ENCODE data around the gene TNN.
"Not testable (repeated sequence)": the region's sequence is repeated elsewhere in the genome, so short reads cannot be mapped to it uniquely, and the experiment has no call there.

The TNN gene

DNA sequence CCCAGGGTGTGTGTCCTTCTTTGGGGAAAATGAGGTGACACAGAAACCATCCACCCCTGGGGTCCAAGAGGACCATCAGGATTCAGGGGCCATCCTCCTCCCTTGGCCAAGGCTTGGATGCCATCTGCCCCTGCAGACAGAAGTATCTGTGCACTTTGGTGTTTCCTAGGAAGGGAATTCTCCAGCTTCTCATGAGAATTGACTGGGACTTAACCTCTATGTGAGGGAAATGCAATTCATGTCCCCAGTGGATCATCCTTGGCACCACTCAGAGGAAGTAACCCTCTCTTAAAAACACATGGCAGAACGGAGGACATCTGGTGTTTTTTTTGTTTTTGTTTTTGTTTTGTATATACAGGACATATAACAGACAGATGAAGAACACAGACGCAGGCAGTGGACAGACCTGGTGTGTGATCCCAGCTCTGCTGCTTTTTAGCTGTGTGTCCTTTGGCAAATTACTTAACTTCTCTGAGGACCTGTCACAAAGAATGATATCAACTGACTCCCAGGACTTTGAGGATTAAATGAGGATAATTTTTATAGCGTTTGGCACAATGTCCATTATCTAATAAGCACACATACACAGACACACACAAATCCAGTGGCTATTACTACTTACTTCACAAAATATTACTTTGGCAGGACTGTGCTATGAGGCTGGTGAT is 3.8 kb downstream of the TNN start:
- no peak for DNase-seq

DNA sequence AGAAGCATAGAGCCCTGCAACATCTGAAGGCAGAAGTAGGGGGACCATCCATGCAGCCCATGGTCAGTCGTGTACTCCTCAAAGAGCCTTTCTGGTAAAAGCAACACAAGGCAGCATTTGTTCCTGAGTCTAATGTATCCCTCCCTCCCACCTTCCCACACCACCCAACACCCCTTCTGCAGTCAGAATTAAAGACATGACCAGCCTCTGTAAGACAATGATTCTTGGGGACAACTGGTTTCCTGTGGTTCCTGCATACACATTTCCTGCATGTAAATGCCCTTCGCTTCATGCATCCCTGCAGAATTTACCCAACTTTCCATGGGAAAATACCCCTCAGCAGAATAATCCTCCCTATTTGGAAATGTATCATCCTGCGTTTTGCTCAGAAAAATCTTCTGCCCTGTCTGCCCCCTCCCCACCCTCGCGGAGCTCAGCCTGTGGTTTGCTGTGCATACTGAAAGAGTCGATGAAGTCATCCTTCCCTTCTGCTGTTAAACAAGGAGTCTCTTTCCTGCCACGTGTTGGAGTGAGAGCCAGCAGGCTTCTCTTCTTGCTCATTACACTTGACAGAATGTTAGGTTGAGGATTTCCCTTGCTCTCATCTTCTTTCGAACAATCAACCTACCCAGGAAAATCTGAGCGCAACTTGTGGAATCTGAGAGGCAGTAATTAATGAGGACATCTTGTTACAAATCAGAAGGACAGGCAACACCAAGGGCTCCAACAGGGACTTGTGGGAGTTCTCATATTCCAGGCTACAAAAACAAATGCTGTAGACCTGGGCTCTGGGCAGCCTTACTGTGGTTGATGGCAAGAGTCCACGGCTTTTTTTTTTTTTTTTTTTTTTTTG is 4.7 kb downstream of the TNN start:
- DNase-seq, result no peak

DNA sequence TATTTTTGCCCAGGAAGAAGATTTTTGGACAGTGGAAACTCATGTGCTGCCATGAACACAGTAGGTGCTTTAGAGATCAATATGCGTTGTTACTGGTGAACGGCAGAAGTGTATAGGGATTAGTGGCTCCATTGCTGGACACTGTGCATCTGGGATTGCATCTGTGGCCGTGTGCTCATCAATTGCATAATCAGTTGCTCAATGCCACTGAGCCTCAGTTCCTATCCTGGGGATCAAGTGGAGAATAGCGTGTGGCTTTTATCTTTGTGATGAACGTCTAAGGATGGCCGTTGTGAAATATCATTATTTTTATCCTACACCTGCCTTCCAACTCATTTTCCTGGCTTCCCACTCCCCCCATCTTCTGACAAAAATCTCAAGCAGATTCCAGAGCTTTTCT is 5.4 kb downstream of the TNN start:
- DNase-seq, result no peak

DNA sequence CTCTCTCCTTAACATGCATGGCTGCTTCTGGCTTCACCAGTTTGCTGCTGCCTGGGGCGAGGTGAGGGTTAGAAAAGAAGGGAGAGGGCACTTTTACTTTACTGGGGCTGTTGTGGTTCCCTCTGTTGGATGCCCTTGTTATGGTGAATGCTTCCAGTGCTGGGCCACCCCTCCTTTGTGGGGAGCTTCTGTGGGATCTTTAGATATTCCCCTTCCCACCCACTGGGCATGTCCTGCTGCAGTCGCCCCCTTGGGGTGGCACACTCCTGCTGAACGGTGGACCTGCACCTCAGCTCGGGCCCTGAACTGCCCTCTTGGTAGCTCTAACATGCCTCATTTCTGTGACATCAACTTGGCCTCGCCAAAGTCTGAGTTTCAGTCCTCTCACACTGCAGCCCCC is 6.0 kb downstream of the TNN start:
- DNase-seq, result no peak

DNA sequence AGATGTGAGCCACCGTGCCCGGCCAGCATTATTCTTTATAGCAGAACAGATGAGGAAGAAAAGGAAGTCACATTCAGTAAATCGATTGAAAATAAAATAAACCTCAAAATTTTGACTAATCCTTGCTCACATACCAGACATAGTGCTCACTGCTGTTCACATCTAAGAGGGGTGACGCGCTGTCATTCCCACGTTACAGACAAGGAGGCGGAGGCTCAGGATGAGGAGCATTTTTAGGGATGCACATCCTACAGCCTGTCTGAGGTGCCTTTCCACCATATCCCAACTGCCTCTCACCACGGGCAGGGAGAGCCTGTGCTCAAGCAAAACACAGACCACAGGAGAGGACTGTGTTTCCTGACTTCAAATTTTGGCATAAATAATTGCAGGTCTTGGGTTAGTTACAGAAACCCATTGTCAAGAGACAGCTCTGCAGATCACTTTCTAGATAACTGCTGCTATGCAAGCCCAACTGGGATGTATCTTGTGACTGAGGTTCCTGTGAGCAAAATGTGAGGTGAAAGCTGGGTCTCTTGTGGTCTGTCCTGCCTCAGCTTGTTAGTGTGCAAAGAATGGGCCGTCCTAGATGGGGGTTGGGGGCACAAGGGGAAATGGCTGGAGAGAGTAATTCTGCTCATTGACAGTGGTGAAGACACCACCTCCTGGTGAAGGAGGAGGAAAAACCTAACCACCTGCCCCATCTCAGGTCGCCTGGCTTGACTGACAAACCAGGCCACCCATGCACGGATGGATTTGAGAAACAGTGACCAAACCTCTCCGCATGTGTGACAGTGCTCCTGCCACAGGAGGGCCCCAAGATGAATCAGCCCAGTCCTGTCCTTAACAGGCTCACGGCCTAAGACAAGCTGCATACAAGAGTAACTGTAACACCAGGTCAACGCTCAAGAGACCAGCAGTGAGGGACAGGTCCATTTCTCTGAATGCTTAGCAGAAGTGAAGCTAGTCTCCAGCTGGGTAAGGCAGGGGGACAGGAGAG is 8.2 kb downstream of the TNN start:
- no peak for DNase-seq

DNA sequence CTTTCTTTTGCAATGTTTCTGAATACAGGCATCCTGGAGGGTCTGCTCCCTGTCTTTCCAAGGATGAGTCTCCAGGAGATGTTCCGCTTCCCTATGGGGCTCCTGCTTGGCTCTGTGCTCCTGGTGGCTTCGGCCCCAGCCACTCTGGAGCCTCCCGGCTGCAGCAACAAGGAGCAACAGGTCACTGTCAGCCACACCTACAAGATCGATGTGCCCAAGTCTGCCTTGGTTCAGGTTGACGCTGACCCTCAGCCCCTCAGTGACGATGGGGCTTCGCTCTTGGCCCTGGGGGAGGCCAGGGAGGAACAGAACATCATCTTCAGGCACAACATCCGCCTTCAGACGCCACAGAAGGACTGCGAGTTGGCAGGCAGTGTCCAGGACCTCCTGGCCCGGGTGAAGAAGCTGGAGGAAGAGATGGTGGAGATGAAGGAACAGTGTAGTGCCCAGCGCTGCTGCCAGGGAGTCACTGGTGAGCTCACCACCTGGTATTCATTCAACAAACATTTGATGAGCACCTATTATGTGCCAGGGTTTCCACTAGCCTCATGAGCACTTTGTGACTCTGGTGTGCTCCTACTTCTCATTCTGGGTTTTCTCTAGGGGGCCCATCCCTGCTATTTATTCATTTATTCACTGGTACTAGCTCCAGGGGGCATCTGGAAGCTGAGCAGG is 9.9 kb downstream of the TNN start:
- DNase-seq, result no peak

DNA sequence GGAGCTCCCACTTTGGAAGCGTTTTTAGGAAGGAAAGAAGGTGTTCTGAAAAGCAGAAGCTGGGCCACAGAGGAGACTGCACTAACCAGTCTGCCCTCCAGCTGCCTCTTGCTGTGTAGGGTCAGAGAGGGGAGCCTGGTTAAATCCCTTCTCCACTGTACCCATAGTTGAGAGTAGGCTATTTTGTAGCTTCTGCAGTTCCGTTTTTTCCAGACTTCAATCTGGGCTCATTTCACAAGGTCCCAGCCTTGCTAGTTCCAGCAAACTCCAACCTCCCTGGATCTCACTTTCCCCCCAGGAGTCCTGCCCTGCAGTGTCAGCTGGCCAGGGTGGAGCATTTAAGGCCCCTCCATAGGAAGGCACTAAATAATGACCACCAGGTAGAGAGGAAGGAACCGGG is 11.0 kb downstream of the TNN start:
- no peak for DNase-seq

DNA sequence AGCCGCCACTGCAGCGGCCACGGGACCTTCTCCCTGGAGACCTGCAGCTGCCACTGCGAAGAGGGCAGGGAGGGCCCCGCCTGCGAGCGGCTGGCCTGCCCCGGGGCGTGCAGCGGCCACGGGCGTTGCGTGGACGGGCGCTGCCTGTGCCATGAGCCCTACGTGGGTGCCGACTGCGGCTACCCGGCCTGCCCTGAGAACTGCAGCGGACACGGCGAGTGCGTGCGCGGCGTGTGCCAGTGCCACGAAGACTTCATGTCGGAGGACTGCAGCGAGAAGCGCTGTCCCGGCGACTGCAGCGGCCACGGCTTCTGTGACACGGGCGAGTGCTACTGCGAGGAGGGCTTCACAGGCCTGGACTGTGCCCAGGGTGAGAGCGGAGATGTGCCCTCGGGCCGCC is 11.7 kb downstream of the TNN start:
- DNase-seq, result no peak

DNA sequence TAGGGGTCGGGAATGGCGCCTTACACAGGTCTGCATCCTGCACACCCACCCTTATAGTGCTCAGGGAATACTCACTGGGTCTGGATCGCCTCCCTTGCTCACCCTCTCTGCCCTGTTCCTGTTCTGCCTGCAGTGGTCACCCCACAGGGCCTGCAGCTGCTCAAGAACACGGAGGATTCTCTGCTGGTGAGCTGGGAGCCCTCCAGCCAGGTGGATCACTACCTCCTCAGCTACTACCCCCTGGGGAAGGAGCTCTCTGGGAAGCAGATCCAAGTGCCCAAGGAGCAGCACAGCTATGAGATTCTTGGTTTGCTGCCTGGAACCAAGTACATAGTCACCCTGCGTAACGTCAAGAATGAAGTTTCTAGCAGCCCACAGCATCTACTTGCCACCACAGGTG is 12.4 kb downstream of the TNN start:
- no peak for DNase-seq

DNA sequence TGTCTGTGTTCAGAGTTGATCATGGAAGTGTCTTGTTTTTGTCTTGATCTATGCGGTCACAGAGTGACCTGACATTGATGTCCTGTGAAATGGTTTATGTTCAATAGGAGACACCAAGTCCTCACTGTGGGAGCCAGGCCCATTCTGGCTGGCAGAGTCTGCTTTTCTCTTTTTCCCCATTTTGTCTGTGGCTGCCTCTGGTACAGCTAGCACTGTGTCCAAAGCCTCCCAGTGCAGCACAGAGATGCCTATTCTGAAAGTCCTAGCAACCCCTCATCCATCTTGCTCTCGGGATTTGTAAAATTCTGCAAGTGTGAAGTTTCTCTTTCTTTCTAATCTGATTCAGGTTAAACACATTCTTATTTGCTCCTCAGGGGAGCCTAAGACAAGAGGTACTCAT is 14.3 kb downstream of the TNN start:
- no peak for DNase-seq

DNA sequence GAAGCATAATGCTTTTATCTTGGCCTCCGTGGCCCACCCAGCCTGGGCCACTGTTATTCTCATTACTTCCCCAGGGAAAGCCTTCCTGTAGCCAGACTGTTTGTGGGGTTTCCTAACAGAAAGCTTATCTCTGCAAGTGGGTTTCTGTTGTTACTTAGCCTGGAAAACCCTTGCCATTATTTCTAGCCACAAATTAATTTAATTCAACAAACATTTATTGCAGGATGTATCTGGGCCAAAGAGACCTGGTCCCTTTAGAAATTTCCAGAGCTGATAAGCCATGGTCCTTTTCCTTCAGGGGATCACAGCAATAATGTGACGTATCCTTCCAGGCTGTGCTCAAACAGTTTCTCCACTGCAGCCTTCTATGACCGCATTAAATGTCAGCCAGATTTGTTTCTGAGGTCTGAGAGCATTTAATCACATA is 20.9 kb downstream of the TNN start:
- DNase-seq, result no peak

DNA sequence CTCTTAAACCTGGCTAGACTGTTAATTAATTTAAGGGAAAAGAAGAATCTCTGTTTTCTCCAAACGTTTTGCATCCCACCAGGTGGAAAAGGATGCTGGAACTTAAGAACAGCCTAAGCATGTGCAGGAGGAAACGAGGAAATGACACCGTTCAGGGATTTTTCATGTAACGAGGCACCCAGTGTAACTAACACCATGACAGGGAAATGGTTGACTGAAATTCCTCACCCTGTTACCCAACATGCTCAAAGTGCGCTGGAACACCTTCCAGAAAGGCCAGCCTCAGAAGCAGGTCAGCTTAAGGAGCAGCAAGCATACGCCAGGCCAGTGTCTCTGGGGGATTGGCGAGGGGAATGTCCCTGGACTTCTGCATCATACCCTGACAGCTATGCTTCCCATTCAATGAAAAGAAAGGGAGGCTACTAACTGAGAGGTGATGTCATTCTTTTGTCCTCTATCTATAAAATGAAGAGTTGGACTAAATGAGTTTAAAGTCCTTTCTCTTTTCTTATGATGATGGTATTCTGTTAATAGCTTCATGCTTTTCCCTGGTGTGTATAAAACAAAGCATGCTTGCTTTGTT is 21.6 kb downstream of the TNN start:
- no peak for DNase-seq

DNA sequence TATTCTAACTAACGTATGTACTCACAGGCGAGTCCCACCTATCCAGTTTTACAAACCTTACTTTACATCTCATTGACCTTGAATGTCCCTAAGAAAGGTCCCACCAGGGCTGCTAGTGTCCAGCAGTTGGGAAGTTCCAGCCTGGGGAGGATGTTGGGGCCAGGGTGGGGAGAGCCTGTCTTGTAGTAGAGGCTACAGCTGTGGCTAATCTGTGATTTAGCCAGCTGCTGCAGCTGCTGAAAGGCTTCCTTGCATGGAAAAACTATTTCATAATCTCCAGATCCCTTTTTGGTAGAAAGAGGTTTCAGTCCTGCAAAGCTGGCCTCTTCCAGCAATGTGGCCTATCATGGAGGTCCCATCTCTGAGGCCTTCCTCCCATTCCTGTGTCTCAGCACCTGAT is 23.1 kb downstream of the TNN start:
- DNase-seq, result no peak

DNA sequence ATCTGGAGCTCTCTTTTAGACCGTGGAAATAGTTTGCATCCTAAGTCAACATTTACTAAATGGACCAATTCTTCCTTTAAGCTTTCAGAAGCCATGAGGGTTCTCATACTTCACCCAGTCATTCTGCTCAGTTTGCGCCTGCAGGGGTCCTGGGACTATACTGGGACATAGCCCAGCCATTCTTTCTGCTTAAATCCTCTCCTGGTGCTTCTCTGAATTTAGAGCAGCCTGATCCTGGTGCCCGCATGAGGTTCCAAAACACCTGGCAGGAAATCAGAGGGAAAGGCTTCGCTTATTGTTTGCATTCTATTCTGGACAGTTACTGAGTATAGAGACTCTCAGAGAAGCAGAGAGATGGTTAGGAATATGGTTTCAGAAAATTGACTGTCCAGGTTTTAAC is 27.0 kb downstream of the TNN start:
- DNase-seq, result no peak

DNA sequence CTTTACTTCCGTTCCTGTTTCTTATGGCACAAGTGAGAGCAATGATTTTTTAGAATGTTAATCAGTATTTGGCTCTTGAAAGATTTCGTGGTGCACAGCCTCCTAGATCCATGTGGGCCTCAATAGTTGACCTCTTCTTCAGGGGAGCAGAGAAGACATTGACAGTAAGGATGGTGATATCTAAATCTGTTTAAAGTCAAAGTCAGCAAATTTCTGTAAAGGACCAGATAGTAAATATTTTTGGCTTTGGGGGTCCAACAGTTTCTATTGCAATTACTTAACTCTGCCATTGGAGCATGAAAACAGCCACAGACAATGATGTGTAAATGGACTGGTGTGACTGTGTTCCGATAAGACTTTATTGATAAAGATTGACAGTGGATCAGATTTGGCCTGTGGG is 27.4 kb downstream of the TNN start:
- no peak for DNase-seq

DNA sequence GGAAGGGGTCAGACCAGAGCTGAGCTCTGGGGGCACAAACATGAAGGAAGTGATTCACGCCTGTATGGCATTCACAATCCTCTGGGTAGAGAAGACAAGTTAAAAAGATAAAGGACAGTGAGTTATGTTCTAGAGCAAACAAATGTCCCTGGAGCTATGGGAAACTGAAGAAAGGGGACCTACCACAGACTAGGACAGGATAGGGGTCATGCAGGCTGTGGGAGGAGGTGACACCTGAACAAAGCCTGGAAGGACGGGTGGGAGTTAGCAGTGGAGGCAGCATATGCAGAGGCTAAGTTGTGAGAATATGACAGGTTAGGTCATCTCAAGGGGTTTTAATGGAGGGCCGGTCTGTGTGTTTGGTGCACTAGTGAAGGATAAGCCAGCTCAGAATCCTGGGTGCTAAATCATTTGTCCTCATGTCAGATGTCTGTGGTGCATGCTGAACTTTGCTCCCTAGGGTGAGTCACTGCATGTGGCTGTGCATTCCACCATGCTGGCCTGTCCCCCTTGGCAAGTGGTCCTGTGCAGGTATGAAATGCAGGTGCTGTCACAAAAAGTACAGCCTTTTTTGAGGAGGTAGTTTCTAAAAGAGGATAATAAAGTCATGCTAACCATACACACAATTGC is 28.5 kb downstream of the TNN start:
- no peak for DNase-seq

DNA sequence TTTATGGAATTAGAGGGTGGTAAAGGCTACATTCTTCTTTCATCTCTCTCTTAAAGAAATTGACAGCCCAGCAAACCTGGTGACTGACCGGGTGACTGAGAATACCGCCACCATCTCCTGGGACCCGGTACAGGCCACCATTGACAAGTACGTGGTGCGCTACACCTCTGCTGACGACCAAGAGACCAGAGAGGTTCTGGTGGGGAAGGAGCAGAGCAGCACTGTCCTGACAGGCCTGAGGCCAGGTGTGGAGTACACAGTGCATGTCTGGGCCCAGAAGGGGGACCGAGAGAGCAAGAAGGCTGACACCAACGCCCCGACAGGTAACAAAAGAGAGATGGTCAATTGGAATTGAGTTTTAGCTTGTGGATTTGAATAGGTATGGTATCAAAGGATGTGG is 29.7 kb downstream of the TNN start:
- no peak for DNase-seq

DNA sequence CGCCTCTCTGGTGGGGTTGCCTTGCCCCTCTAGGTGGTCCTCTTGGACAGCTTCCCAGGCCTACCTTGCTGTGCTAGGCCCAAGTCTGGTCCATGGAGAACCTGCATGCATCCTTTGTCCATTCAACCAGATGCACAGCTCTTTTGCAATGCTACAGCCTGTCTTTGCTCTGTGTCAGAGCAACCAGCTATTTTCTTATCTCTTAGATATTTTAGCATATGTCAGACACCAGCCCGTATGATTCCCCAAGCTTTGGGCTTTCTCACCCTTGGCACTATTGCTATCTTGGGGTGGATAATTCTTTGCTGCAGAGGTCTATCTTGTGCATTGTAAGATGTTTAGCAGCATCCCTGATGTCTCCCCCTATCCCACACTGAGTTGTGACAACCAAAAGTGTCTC is 32.3 kb downstream of the TNN start:
- DNase-seq, result no peak

DNA sequence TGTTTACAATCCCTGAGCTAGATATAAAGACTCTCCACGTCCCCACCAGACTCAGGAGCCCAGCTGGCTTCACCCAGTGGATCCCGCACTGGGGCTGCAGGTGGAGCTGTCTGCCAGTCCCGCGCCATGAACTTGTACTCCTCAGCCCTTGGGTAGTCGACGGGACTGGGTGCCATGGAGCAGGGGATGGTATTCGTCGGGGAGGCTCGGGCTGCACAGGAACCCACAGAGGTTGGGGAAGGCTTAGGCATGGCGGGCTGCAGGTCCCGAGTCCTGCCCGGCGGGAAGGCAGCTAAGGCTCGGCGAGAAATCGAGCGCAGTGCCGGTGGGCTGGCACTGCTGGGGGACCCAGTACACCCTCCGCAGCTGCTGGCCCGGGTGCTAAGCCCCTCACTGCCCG is 34.5 kb downstream of the TNN start:
- DNase-seq, result not testable (repeated sequence)

DNA sequence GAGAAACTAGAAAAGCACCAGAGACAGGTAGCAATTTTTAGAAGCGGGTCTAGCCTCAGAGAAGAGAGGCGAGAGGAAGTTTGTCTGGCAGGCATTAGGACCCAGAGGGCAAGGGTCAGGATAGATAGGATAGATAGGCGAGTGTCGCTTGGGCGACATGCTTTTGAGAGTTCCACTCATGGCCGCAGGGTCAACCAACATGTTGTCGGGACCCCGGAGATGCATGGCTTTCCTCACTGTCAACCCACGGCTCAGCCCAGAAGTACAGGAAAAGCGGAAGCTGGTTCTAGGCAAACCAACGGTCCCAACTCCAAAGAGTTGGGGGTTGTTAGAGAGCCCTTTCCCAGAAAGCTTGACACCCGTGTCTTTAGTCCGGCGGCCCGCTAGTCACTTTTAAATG is 38.9 kb downstream of the TNN start:
- not testable (repeated sequence) for DNase-seq

DNA sequence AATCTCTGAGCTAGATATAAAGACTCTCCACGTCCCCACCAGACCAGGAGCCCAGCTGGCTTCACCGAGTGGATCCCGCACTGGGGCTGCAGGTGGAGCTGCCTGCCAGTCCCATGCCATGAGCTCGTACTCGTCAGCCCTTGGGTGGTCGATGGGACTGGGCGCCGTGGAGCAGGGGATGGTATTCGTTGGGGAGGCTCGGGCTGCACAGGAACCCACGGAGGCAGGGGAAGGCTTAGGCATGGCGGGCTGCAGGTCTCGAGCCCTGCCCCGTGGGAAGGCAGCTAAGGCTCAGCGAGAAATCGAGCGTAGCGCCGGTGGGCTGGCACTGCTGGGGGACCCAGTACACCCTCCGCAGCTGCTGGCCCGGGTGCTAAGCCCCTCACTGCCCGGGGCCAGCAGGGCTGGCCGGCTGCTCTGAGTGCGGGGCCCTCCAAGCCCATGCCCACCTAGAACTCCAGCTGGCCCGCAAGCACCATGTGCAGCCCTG is 40.7 kb downstream of the TNN start:
- not testable (repeated sequence) for DNase-seq

DNA sequence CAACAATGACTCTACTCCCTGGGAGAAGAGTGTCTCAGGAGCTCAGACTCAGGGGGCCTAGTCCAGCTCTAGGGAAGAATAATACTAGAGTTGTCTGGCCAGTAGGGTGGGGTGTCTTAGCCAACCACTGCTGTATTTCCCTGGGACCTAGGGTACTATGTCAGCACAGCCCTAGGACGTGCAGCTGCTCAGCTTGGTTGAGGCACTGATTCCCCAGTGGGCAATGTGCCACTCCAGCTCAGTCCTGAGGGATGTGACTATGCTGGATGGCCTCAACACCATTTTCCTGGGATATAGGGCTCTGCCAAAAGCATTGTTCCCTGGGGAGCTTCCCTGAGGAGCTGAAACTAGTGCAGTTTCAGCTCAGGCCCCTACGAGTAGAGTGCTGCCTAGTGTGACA is 47.4 kb downstream of the TNN start:
- DNase-seq, result no peak

All from T-helper 9 cell (primary cell).